VCaP (cell line): ENCODE measurements around the gene DUT.
A peak's percentile ranks its signal among the peaks of the same experiment; 100 is the strongest.

Experiments used
- H3K27ac ChIP-seq: fragments of 450-650 bp; 2 replicates; pipeline ENCODE4 v1.5.1; 2017
- CTCF ChIP-seq: fragments of 450-650 bp; conservative IDR thresholded peaks from 2 replicates; pipeline ENCODE4 v1.5.1; 2017; ENCODE audit warnings: mild to moderate bottlenecking, moderate library complexity

The DUT gene

DNA sequence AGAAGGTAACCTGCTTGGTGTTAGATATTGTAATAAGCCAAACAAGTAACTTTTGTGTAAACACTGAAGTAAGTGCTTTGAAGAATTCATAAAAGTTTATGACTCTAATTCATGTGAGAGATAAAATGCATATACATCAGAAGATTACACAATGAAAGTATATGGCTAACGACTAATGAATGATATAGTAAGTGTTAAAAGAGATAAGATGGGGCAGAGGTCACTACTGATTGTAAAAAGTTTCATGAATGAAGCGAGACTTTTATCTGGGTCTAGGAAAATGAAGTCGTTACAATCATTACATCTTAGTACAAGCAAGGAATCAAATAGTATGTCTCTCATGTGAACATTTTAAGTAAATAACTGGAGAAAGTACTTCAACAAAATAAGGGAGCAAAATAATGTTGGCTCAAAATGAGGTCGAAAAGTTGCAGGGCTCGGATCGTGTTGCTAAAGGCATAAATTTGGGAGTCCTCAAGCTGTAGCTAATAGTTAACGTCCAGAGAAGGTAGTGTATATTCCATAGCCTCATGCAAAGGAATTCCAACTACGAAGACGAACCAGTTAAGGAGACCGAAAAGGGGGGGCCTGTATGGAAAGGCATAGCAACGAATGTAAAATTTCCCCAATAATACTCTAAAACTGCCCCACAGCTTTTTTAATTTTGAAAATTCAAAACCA lies 984 bp upstream of the DUT start:
- no peak for TF ChIP-seq CTCF
- peak overlapping the region; percentile 96 for H3K27ac ChIP-seq

DNA sequence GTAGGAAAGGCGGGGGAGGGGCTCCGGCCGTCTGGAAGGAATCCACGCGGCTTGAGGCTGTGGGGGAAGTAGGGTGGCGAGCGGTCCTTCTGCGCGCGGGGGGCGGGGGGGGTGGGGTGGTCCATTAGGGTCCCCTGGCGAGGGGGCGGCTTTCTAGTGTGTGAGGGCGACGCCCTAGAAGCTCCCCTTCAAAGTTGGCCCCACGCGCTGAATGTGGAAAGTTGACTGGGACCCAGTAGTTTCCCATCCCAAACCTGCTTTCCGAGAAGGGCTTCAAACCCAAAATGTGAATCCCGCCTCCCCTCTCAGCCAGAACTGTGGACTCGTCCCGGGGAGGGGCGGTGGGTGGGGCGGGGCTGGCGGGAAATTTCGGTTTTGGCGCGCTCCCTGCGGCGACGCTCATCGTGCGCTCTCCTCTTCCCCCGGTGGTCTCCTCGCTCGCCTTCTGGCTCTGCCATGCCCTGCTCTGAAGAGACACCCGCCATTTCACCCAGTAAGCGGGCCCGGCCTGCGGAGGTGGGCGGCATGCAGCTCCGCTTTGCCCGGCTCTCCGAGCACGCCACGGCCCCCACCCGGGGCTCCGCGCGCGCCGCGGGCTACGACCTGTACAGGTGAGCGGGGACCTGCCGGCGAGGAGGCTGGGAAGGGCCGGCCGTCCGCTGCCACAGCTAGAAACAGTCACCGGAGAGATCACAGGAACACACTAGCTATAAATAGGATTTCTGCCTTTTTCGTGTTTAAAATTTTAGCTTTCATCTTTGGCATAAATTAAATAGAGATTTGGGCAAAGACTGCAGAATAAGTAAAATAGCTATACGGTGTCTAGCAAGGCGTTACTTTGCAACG lies 790 bp downstream of the DUT start:
- TF ChIP-seq CTCF = no peak
- peak overlapping the region; percentile 96 for H3K27ac ChIP-seq

GRCh38 chr15:48332642-48333034 lies 1.4 kb downstream of the DUT start:
- H3K27ac ChIP-seq = peak overlapping the region; percentile 96; the same call in 1 of the 2 replicates

DNA sequence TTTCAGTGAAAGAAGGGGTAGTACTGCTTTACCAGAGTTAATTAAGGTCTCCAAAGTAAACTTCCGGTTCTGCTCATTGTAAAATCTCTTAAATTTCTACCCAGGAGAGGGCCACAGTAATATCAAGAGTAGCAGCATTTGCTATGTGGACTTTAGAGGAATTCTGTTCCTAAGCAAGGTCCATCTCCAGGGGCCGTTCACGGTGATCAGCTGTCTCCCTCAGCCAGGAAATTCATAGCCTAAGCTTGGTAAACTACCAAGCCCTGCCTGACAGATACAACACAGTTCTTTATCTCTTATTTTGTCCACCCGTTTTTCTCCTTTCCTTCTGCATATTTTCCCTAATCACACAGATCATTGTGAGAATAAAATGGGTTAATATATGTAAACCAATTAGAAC lies 2.3 kb downstream of the DUT start:
- no peak for TF ChIP-seq CTCF
- peak overlapping the region; percentile 96; the same call in 1 of the 2 replicates for H3K27ac ChIP-seq

More at GRCh38 chr15:48332642-48333034, 1.4 kb downstream of the DUT start:
- no peak for TF ChIP-seq CTCF

DNA sequence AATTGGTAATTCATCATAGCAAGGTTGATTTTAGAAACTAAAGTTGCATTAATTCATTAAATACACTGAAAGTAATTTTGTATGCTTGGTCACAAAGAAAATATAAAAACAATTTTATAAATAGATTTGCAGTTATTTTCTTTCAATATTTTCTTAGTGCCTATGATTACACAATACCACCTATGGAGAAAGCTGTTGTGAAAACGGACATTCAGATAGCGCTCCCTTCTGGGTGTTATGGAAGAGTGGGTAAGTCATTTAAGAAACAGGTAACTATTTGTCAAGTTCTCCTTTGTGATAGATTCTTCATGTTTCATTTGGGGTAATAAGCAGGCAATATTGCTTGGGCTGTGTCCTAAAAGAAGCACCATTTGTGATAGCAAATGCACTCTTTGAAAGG lies 3.0 kb downstream of the DUT start:
- TF ChIP-seq CTCF = no peak

GRCh38 chr15:48336940-48337339 lies 5.7 kb downstream of the DUT start:
- TF ChIP-seq CTCF = peak; percentile 44

More for the DNA sequence above, 3.0 kb downstream of the DUT start:
- H3K27ac ChIP-seq = no peak overlapping the region

DNA sequence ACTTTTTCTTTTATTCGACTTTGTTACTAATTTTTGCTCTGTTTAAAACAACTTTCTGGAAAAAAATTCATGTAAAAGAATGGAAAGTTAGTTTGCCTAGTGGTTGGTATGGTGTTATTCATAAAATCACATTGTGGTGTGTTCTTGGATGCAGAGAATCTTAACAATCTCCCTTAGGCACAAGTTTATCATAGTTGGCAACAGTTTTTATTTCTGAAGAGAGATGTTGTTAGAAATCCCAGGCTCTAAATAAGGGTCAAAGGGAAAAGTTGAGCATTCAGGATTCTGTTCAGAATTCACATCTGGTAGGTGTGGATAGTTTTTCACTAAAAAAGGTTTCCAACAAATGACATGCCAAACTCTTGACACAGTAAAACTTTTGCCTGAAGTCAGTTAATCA lies 6.4 kb downstream of the DUT start:
- no peak overlapping the region for H3K27ac ChIP-seq
- TF ChIP-seq CTCF = no peak

More at GRCh38 chr15:48336940-48337339, 5.7 kb downstream of the DUT start:
- no peak overlapping the region for H3K27ac ChIP-seq
